Activated naive CD8-positive, alpha-beta T cell treated with anti-CD3 and anti-CD28 coated beads, Interleukin-2, amount 50 U/mL, for 24 hours (primary cell): Measurements from ENCODE around the gene GMPR2.

ENCODE experiments used
- ATAC-seq: fragments of 150-1000 bp; cut with Tn5 transposase; one replicate; pipeline ENCODE4 v1.10.0; 2021
- DNase-seq: peaks from one replicate; pipeline ENCODE4 v3.0.0; 2021
- H3K27ac Mint-ChIP-seq: one replicate; pipeline ENCODE4 v1.8.0; 2021; ENCODE audit warnings: mild to moderate bottlenecking, mixed read lengths
- H3K27me3 Mint-ChIP-seq: one replicate; pipeline ENCODE4 v1.8.0; 2021; ENCODE audit warnings: mixed read lengths
- H3K36me3 Mint-ChIP-seq: one replicate; pipeline ENCODE4 v1.8.0; 2021; ENCODE audit warnings: low read depth, mixed read lengths
- H3K4me1 Mint-ChIP-seq: one replicate; pipeline ENCODE4 v1.8.0; 2021; ENCODE audit warnings: mixed read lengths
- H3K4me3 Mint-ChIP-seq: one replicate; pipeline ENCODE4 v1.8.0; 2021; ENCODE audit warnings: mild to moderate bottlenecking, moderate library complexity, mixed read lengths
- H3K9me3 Mint-ChIP-seq: one replicate; pipeline ENCODE4 v1.8.0; 2021; ENCODE audit warnings: mixed read lengths

Gene GMPR2

GRCh38 chr14:24260026-24260779 is 27.5 kb downstream of the GMPR2 start:
- H3K4me1 Mint-ChIP-seq: no peaks in the 10 kb centered on the region
- no peak overlapping the region for H3K4me3 Mint-ChIP-seq
- H3K36me3 Mint-ChIP-seq: peaks cover 6% of the 10 kb centered on the region
- DNase-seq (no peak), ATAC-seq (no peak)
- no peak overlapping the region for H3K27ac Mint-ChIP-seq
- H3K27me3 Mint-ChIP-seq: no peaks in the 10 kb centered on the region
- H3K9me3 Mint-ChIP-seq: no peaks in the 10 kb centered on the region

- Mint-ChIP-seq H3K9me3 (no peaks in the 10 kb centered on the region), H3K27ac (no peak overlapping the region), H3K36me3 (peaks cover 6% of the 10 kb centered on the region)
Measured at GRCh38 chr14:24260780-24261157, 28.0 kb downstream of the GMPR2 start.

GRCh38 chr14:24261256-24261968 is 28.7 kb downstream of the GMPR2 start:
- DNase-seq (no peak), ATAC-seq (no peak)
- no peak overlapping the region for H3K4me3 Mint-ChIP-seq
- H3K36me3 Mint-ChIP-seq: peaks cover 9% of the 10 kb centered on the region
- H3K9me3 Mint-ChIP-seq: no peaks in the 10 kb centered on the region
- H3K27me3 Mint-ChIP-seq: no peaks in the 10 kb centered on the region
- H3K27ac Mint-ChIP-seq: no peak overlapping the region
- no peaks in the 10 kb centered on the region for H3K4me1 Mint-ChIP-seq

More at GRCh38 chr14:24260780-24261157, 28.0 kb downstream of the GMPR2 start:
- DNase-seq (no peak), ATAC-seq (no peak)
- no peaks in the 10 kb centered on the region for H3K4me1 Mint-ChIP-seq
- no peak overlapping the region for H3K4me3 Mint-ChIP-seq
- no peaks in the 10 kb centered on the region for H3K27me3 Mint-ChIP-seq

GRCh38 chr14:24261969-24262327 is 29.2 kb downstream of the GMPR2 start:
- Mint-ChIP-seq H3K36me3 (peaks cover 14% of the 10 kb centered on the region), H3K4me3 (no peak overlapping the region), H3K4me1 (no peaks in the 10 kb centered on the region), H3K27ac (no peak overlapping the region), H3K9me3 (no peaks in the 10 kb centered on the region), H3K27me3 (no peaks in the 10 kb centered on the region)
- DNase-seq (no peak), ATAC-seq (no peak)

- H3K27me3 Mint-ChIP-seq: no peaks in the 10 kb centered on the region
- no peaks in the 10 kb centered on the region for H3K4me1 Mint-ChIP-seq
- H3K27ac Mint-ChIP-seq: no peak within 1 kb of the TSS
- H3K4me3 Mint-ChIP-seq: no peak within 1 kb of the TSS
- H3K36me3 Mint-ChIP-seq: peaks cover 19% of the 10 kb centered on the region
- no peaks in the 10 kb centered on the region for H3K9me3 Mint-ChIP-seq
- ATAC-seq (no peak), DNase-seq (no peak)
Measured at GRCh38 chr14:24262821-24263733, 30.3 kb downstream of the GMPR2 start, which contains the start of gene TGM1. Gene TGM1 (minus strand): TSS chr14:24263177. CDS start chr14:24262352, 825 bp downstream.

GRCh38 chr14:24263848-24264247 is 31.1 kb downstream of the GMPR2 start:
- H3K27ac Mint-ChIP-seq: no peak overlapping the region
- no peaks in the 10 kb centered on the region for H3K4me1 Mint-ChIP-seq
- no peak overlapping the region for H3K4me3 Mint-ChIP-seq

GRCh38 chr14:24264298-24264697 is 31.6 kb downstream of the GMPR2 start:
- Mint-ChIP-seq H3K4me1 (peaks cover under 1% of the 10 kb centered on the region), H3K9me3 (no peaks in the 10 kb centered on the region), H3K27me3 (no peaks in the 10 kb centered on the region), H3K4me3 (no peak overlapping the region), H3K27ac (no peak overlapping the region), H3K36me3 (peaks cover 19% of the 10 kb centered on the region)
- ATAC-seq (no peak), DNase-seq (no peak)

More at GRCh38 chr14:24263848-24264247, 31.1 kb downstream of the GMPR2 start:
- Mint-ChIP-seq H3K36me3 (peaks cover 19% of the 10 kb centered on the region), H3K9me3 (no peaks in the 10 kb centered on the region), H3K27me3 (no peaks in the 10 kb centered on the region)
- ATAC-seq (no peak), DNase-seq (no peak)

GRCh38 chr14:24266344-24267244 is 33.9 kb downstream of the GMPR2 start:
- DNase-seq (no peak), ATAC-seq (no peak)
- peaks cover 10% of the 10 kb centered on the region for H3K4me1 Mint-ChIP-seq
- peaks cover 18% of the 10 kb centered on the region for H3K36me3 Mint-ChIP-seq
- no peak overlapping the region for H3K4me3 Mint-ChIP-seq
- no peaks in the 10 kb centered on the region for H3K9me3 Mint-ChIP-seq
- H3K27me3 Mint-ChIP-seq: no peaks in the 10 kb centered on the region
- no peak overlapping the region for H3K27ac Mint-ChIP-seq

- ATAC-seq (no peak), DNase-seq (no peak)
- no peak overlapping the region for H3K4me3 Mint-ChIP-seq
- H3K9me3 Mint-ChIP-seq: no peaks in the 10 kb centered on the region
- H3K4me1 Mint-ChIP-seq: peaks cover 19% of the 10 kb centered on the region
- H3K36me3 Mint-ChIP-seq: peaks cover 17% of the 10 kb centered on the region
- no peaks in the 10 kb centered on the region for H3K27me3 Mint-ChIP-seq
- no peak overlapping the region for H3K27ac Mint-ChIP-seq
Measured at GRCh38 chr14:24267516-24267915, 34.8 kb downstream of the GMPR2 start.

GRCh38 chr14:24268225-24268624 is 35.5 kb downstream of the GMPR2 start:
- H3K36me3 Mint-ChIP-seq: peaks cover 16% of the 10 kb centered on the region
- ATAC-seq (no peak), DNase-seq (no peak)
- no peak overlapping the region for H3K27ac Mint-ChIP-seq
- H3K9me3 Mint-ChIP-seq: no peaks in the 10 kb centered on the region
- H3K27me3 Mint-ChIP-seq: no peaks in the 10 kb centered on the region
- H3K4me3 Mint-ChIP-seq: no peak overlapping the region
- peaks cover 26% of the 10 kb centered on the region for H3K4me1 Mint-ChIP-seq

GRCh38 chr14:24269368-24269767 is 36.6 kb downstream of the GMPR2 start:
- no peak overlapping the region for H3K27ac Mint-ChIP-seq
- H3K36me3 Mint-ChIP-seq: peaks cover 16% of the 10 kb centered on the region
- no peak for ATAC-seq
- no peaks in the 10 kb centered on the region for H3K9me3 Mint-ChIP-seq
- no peak for DNase-seq
- H3K4me1 Mint-ChIP-seq: peaks cover 38% of the 10 kb centered on the region
- H3K4me3 Mint-ChIP-seq: no peak overlapping the region
- H3K27me3 Mint-ChIP-seq: no peaks in the 10 kb centered on the region

GRCh38 chr14:24269910-24270536 is 37.3 kb downstream of the GMPR2 start:
- Mint-ChIP-seq H3K9me3 (no peaks in the 10 kb centered on the region), H3K36me3 (peaks cover 14% of the 10 kb centered on the region), H3K27ac (no peak overlapping the region), H3K4me1 (peaks cover 40% of the 10 kb centered on the region), H3K27me3 (no peaks in the 10 kb centered on the region), H3K4me3 (peak overlapping the region; percentile 87)
- DNase-seq (no peak), ATAC-seq (no peak)

GRCh38 chr14:24270537-24271133 is 37.9 kb downstream of the GMPR2 start:
- ATAC-seq (no peak), DNase-seq (no peak)
- Mint-ChIP-seq H3K4me3 (peak overlapping the region; percentile 87), H3K4me1 (peaks cover 45% of the 10 kb centered on the region), H3K9me3 (no peaks in the 10 kb centered on the region), H3K27me3 (no peaks in the 10 kb centered on the region), H3K36me3 (peaks cover 14% of the 10 kb centered on the region), H3K27ac (peak overlapping the region; percentile 91)
